ENCODE results near the gene KLHL2.
"Not testable (repeated sequence)": the region's sequence is repeated elsewhere in the genome, so short reads cannot be mapped to it uniquely, and the experiment has no call there.

KLHL2 gene

DNA sequence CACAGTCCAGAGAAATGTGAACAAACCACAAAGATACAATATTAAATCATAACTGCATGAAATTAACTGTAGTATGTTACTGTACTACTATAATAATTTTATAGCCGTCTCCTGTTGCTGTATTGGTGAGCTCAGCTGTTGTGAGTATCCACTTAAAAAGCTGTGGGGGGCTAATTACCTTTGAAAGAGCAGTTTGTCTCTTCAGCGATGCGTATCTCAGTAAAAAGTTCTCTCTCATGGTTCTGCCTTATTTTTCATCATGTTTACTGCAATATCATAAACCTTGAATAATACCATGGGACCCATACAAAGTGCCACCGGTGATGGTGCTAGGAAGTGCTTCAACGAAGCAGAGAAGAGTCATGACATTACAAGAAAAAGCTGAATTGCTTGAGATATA, 111.7 kb downstream of the KLHL2 start:
- DNase-seq (ENCODE audit: low read depth) = no peak
- no peak overlapping the region for H3K4me3 ChIP-seq (ENCODE audit: low read depth, low read length)

- no peak for DNase-seq (ENCODE audit: low read depth)
- H3K4me3 ChIP-seq (ENCODE audit: low read depth, low read length) = no peak overlapping the region
Measured at GRCh38 chr4:165319509-165319908, 112.1 kb downstream of the KLHL2 start.

GRCh38 chr4:165324236-165324917, 117.0 kb downstream of the KLHL2 start:
- no peak overlapping the region for H3K4me3 ChIP-seq (ENCODE audit: low read depth, low read length)
- DNase-seq (ENCODE audit: low read depth) = no peak

- DNase-seq (ENCODE audit: low read depth) = no peak
- H3K4me3 ChIP-seq (ENCODE audit: low read depth, low read length) = no peak overlapping the region
Measured at GRCh38 chr4:165324918-165325304, 117.5 kb downstream of the KLHL2 start.

GRCh38 chr4:165325732-165326512, 118.6 kb downstream of the KLHL2 start:
- peak; percentile 85 for DNase-seq (ENCODE audit: low read depth)
- H3K4me3 ChIP-seq (ENCODE audit: low read depth, low read length) = peak overlapping the region; percentile 53

- no peak for DNase-seq (ENCODE audit: low read depth)
- peak overlapping the region; percentile 53 for H3K4me3 ChIP-seq (ENCODE audit: low read depth, low read length)
Measured at GRCh38 chr4:165326831-165327210, 119.5 kb downstream of the KLHL2 start.

- peak within 1 kb of the TSS; percentile 99 for H3K4me3 ChIP-seq (ENCODE audit: low read depth, low read length)
- peak; percentile 98 for DNase-seq (ENCODE audit: low read depth)
Measured at GRCh38 chr4:165327211-165328100, 120.1 kb downstream of the KLHL2 start, which contains the start of gene MSMO1. Gene MSMO1, plus strand, starts transcription at chr4:165327669. Its CDS starts 5,702 bp downstream, at chr4:165333371.

DNA sequence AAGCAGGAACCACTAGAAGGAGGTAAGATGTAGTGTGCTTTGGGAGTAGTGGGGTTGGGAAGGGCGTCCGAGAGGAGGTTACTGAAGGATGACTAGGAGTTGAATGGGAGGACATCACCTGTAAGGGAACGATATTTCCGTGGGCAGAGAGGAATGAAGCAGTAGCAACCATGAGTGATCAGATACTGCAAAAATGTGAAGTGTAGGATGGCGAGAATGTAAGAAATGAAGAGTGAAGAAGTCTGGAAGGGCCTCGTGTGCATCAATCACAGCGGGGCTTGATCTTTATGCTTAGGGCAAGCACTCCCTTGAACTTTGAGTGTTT, 120.7 kb downstream of the KLHL2 start:
- no peak for DNase-seq (ENCODE audit: low read depth)
- peak overlapping the region; percentile 99 for H3K4me3 ChIP-seq (ENCODE audit: low read depth, low read length)

GRCh38 chr4:165328708-165329107, 121.3 kb downstream of the KLHL2 start:
- peak overlapping the region; percentile 99 for H3K4me3 ChIP-seq (ENCODE audit: low read depth, low read length)
- DNase-seq (ENCODE audit: low read depth) = no peak

DNA sequence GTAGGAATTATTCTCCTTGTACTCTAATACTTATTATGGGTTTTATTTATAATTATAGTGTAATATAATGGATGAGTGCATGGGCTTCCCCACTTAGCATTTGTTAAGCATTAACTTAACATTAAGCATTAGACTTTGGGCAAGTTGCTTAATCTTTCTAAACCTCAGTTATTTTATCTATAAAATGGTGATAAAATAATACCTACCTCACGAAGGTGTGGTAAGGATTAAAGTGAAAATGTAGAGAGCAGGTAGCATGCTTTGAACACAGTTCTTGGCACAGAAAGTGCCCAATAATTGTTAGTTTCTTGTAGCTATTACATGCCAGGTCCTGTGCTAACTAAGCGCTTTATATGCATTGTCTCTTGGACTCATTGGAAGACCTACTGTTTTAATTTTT, 122.7 kb downstream of the KLHL2 start:
- H3K4me3 ChIP-seq (ENCODE audit: low read depth, low read length) = peak overlapping the region; percentile 99
- DNase-seq (ENCODE audit: low read depth) = no peak

- H3K4me3 ChIP-seq (ENCODE audit: low read depth, low read length) = peak overlapping the region; percentile 99
- no peak for DNase-seq (ENCODE audit: low read depth)
Measured at GRCh38 chr4:165330666-165331065, 123.3 kb downstream of the KLHL2 start.

- H3K4me3 ChIP-seq (ENCODE audit: low read depth, low read length) = peak overlapping the region; percentile 99
- no peak for DNase-seq (ENCODE audit: low read depth)
Measured at GRCh38 chr4:165331359-165331758, 124.0 kb downstream of the KLHL2 start.

- peak overlapping the region; percentile 99 for H3K4me3 ChIP-seq (ENCODE audit: low read depth, low read length)
- no peak for DNase-seq (ENCODE audit: low read depth)
Measured at GRCh38 chr4:165331823-165332222, 124.5 kb downstream of the KLHL2 start.

GRCh38 chr4:165332502-165332901, 125.1 kb downstream of the KLHL2 start:
- no peak for DNase-seq (ENCODE audit: low read depth)
- peak overlapping the region; percentile 99 for H3K4me3 ChIP-seq (ENCODE audit: low read depth, low read length)

GRCh38 chr4:165335163-165335703, 127.9 kb downstream of the KLHL2 start:
- no peak overlapping the region for H3K4me3 ChIP-seq (ENCODE audit: low read depth, low read length)
- no peak for DNase-seq (ENCODE audit: low read depth)

DNA sequence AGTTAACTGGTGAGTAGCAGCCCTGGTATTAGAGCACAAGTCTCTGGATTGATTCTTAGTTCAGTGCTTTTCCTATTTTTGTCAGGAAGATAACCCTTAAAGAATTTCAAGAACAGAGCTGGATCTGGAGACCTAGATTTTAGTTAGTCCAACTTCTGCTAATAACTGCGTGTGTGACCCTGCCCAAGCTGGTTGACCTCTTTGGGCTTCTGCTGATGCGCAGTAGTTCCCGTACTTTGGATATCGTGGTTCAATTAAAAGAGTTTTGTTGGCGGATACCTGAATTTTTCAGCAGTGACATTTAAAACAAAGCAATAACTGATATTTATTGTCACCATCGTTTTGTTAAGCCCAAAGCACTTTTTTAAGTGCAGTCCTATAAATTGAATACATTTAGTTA, 129.4 kb downstream of the KLHL2 start:
- no peak overlapping the region for H3K4me3 ChIP-seq (ENCODE audit: low read depth, low read length)
- no peak for DNase-seq (ENCODE audit: low read depth)

GRCh38 chr4:165342340-165342739, 135.0 kb downstream of the KLHL2 start:
- H3K4me3 ChIP-seq (ENCODE audit: low read depth, low read length); DNase-seq (ENCODE audit: low read depth): not testable (repeated sequence)

- H3K4me3 ChIP-seq (ENCODE audit: low read depth, low read length) = no peak overlapping the region
- DNase-seq (ENCODE audit: low read depth) = no peak
Measured at GRCh38 chr4:165343353-165344191, 136.2 kb downstream of the KLHL2 start.

Data from skeletal muscle cell (primary cell).